ENCODE results near the gene CXCL8.

Gene CXCL8

DNA sequence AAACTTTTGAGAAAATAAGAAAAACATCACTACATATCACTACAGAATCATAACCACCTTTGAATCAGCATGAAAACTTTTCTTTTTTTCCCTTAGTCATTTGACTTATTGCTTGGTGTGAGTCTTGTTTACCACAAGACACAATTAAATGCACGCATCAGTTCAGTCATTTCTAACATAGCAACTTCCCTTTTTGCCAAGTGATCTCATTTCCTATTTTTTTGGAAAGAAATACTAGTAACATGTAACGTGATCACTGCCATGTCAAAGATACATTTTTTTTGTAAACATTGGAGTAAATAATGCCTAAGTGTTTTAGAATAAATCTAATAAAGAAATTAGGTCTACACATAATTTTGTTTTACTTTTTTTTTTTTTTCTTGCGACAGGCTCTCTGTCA lies 5.1 kb upstream of the CXCL8 start:
- H3K9ac ChIP-seq (ENCODE audit: low read length), result no peak overlapping the region
- no peaks in the 10 kb centered on the region for H3K27me3 ChIP-seq (ENCODE audit: insufficient read depth, low read length)
- no peak overlapping the region for H3K4me2 ChIP-seq (ENCODE audit: low read length)
- no peak overlapping the region for H3K27ac ChIP-seq (ENCODE audit: low read depth, low read length, poor library complexity, severe bottlenecking)
- no peaks in the 10 kb centered on the region for H3F3A ChIP-seq (ENCODE audit: insufficient read depth, low read length)
- no peaks in the 10 kb centered on the region for H3K36me3 ChIP-seq (ENCODE audit: insufficient read depth, low read length)
- no peak overlapping the region for H2AFZ ChIP-seq (ENCODE audit: low read length)
- H3K4me1 ChIP-seq (ENCODE audit: insufficient read depth, low read length, severe bottlenecking), result no peaks in the 10 kb centered on the region
- H3K9me2 ChIP-seq (ENCODE audit: low read depth, low read length), result no peaks in the 10 kb centered on the region
- H3K4me3 ChIP-seq (ENCODE audit: low read depth, low read length, poor library complexity, severe bottlenecking), result no peak overlapping the region
- no peaks in the 10 kb centered on the region for H4K20me1 ChIP-seq (ENCODE audit: insufficient read depth, low read length)
- no peaks in the 10 kb centered on the region for H3K79me2 ChIP-seq (ENCODE audit: insufficient read depth, low read length)
- H3K9me3 ChIP-seq (ENCODE audit: low read length), result no peaks in the 10 kb centered on the region
- TF ChIP-seq, protein P1, sequence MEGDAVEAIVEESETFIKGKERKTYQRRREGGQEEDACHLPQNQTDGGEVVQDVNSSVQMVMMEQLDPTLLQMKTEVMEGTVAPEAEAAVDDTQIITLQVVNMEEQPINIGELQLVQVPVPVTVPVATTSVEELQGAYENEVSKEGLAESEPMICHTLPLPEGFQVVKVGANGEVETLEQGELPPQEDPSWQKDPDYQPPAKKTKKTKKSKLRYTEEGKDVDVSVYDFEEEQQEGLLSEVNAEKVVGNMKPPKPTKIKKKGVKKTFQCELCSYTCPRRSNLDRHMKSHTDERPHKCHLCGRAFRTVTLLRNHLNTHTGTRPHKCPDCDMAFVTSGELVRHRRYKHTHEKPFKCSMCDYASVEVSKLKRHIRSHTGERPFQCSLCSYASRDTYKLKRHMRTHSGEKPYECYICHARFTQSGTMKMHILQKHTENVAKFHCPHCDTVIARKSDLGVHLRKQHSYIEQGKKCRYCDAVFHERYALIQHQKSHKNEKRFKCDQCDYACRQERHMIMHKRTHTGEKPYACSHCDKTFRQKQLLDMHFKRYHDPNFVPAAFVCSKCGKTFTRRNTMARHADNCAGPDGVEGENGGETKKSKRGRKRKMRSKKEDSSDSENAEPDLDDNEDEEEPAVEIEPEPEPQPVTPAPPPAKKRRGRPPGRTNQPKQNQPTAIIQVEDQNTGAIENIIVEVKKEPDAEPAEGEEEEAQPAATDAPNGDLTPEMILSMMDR (IDR thresholded peaks at IDR 0.05; ENCODE audit: low read length), result no peak
- no peak for TF ChIP-seq EZH2 (IDR thresholded peaks at IDR 0.05; ENCODE audit: borderline replicate concordance, low read length)

DNA sequence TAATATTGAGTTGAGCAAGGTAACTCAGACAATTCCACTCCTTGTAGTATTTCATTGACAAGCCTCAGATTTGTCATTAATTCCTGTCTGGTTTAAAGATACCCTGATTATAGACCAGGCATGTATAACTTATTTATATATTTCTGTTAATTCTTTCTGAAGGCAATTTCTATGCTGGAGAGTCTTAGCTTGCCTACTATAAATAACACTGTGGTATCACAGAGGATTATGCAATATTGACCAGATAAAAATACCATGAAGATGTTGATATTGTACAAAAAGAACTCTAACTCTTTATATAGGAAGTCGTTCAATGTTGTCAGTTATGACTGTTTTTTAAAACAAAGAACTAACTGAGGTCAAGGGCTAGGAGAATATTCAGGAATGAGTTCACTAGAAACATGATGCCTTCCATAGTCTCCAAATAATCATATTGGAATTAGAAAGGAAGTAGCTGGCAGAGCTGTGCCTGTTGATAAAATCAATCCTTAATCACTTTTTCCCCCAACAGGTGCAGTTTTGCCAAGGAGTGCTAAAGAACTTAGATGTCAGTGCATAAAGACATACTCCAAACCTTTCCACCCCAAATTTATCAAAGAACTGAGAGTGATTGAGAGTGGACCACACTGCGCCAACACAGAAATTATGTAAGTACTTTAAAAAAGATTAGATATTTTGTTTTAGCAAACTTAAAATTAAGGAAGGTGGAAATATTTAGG lies 821 bp downstream of the CXCL8 start:
- Histone ChIP-seq H3K27me3 (ENCODE audit: insufficient read depth, low read length) (no peaks in the 10 kb centered on the region), H3K9ac (ENCODE audit: low read length) (no peak overlapping the region), H3K9me2 (ENCODE audit: low read depth, low read length) (no peaks in the 10 kb centered on the region), H2AFZ (ENCODE audit: low read length) (no peak overlapping the region), H3K4me1 (ENCODE audit: insufficient read depth, low read length, severe bottlenecking) (no peaks in the 10 kb centered on the region), H3F3A (ENCODE audit: insufficient read depth, low read length) (no peaks in the 10 kb centered on the region), H3K4me3 (ENCODE audit: low read depth, low read length, poor library complexity, severe bottlenecking) (no peak overlapping the region), H3K27ac (ENCODE audit: low read depth, low read length, poor library complexity, severe bottlenecking) (no peak overlapping the region), H4K20me1 (ENCODE audit: insufficient read depth, low read length) (no peaks in the 10 kb centered on the region), H3K9me3 (ENCODE audit: low read length) (no peaks in the 10 kb centered on the region), H3K36me3 (ENCODE audit: insufficient read depth, low read length) (no peaks in the 10 kb centered on the region), H3K79me2 (ENCODE audit: insufficient read depth, low read length) (no peaks in the 10 kb centered on the region), H3K4me2 (ENCODE audit: low read length) (no peak overlapping the region)
- TF ChIP-seq EZH2 (IDR thresholded peaks at IDR 0.05; ENCODE audit: borderline replicate concordance, low read length), result no peak
- TF ChIP-seq, protein P1 (IDR thresholded peaks at IDR 0.05; ENCODE audit: low read length), result no peak

DNA sequence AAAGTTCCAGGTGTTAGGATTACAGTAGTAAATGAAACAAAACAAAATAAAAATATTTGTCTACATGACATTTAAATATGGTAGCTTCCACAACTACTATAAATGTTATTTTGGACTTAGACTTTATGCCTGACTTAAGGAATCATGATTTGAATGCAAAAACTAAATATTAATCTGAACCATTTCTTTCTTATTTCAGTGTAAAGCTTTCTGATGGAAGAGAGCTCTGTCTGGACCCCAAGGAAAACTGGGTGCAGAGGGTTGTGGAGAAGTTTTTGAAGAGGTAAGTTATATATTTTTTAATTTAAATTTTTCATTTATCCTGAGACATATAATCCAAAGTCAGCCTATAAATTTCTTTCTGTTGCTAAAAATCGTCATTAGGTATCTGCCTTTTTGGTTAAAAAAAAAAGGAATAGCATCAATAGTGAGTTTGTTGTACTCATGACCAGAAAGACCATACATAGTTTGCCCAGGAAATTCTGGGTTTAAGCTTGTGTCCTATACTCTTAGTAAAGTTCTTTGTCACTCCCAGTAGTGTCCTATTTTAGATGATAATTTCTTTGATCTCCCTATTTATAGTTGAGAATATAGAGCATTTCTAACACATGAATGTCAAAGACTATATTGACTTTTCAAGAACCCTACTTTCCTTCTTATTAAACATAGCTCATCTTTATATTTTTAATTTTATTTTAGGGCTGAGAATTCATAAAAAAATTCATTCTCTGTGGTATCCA lies 1.6 kb downstream of the CXCL8 start:
- no peaks in the 10 kb centered on the region for H3K4me1 ChIP-seq (ENCODE audit: insufficient read depth, low read length, severe bottlenecking)
- H3K36me3 ChIP-seq (ENCODE audit: insufficient read depth, low read length), result no peaks in the 10 kb centered on the region
- H3K4me3 ChIP-seq (ENCODE audit: low read depth, low read length, poor library complexity, severe bottlenecking), result no peak overlapping the region
- H3K27me3 ChIP-seq (ENCODE audit: insufficient read depth, low read length), result no peaks in the 10 kb centered on the region
- no peaks in the 10 kb centered on the region for H3K79me2 ChIP-seq (ENCODE audit: insufficient read depth, low read length)
- no peak overlapping the region for H3K4me2 ChIP-seq (ENCODE audit: low read length)
- no peaks in the 10 kb centered on the region for H3K9me3 ChIP-seq (ENCODE audit: low read length)
- TF ChIP-seq, protein P1 (IDR thresholded peaks at IDR 0.05; ENCODE audit: low read length), result no peak
- no peak for TF ChIP-seq EZH2 (IDR thresholded peaks at IDR 0.05; ENCODE audit: borderline replicate concordance, low read length)
- no peak overlapping the region for H3K27ac ChIP-seq (ENCODE audit: low read depth, low read length, poor library complexity, severe bottlenecking)
- H4K20me1 ChIP-seq (ENCODE audit: insufficient read depth, low read length), result no peaks in the 10 kb centered on the region
- no peak overlapping the region for H2AFZ ChIP-seq (ENCODE audit: low read length)
- H3K9ac ChIP-seq (ENCODE audit: low read length), result no peak overlapping the region
- no peaks in the 10 kb centered on the region for H3K9me2 ChIP-seq (ENCODE audit: low read depth, low read length)
- H3F3A ChIP-seq (ENCODE audit: insufficient read depth, low read length), result no peaks in the 10 kb centered on the region
